Hypothalamus (tissue), 51 donors: Measurements from ENCODE around the gene FBLN1.
A peak's percentile ranks its signal among the peaks of the same experiment; 100 is the strongest.
"Not testable (repeated sequence)": the region's sequence is repeated elsewhere in the genome, so short reads cannot be mapped to it uniquely, and the experiment has no call there.

ENCODE experiments used
- DNase-seq, 51 donors: peaks; one replicate each; lab custom pipeline; 2025; lab: John Stamatoyannopoulos, UW

FBLN1 gene

GRCh38 chr22:45502215-45503049, at the start of gene FBLN1:
TSS of gene FBLN1 (plus strand) at chr22:45502883. CDS start at chr22:45502986, 103 bp downstream.
- DNase-seq = peak in 3 of 51 donors; percentile 28 to 39 (median 39)

- no peak for DNase-seq
Measured at GRCh38 chr22:45453764-45454163, 48.9 kb upstream of the FBLN1 start.

GRCh38 chr22:45454275-45454674, 48.4 kb upstream of the FBLN1 start:
- DNase-seq = no peak

- DNase-seq = no peak
Measured at GRCh38 chr22:45455212-45455611, 47.5 kb upstream of the FBLN1 start.

GRCh38 chr22:45455621-45456020, 47.1 kb upstream of the FBLN1 start:
- DNase-seq = no peak

GRCh38 chr22:45456811-45457210, 45.9 kb upstream of the FBLN1 start:
- no peak for DNase-seq

- no peak for DNase-seq
Measured at GRCh38 chr22:45458532-45458931, 44.2 kb upstream of the FBLN1 start.

- no peak for DNase-seq
Measured at GRCh38 chr22:45459235-45459634, 43.4 kb upstream of the FBLN1 start.

GRCh38 chr22:45460288-45461109, 42.2 kb upstream of the FBLN1 start:
- no peak for DNase-seq

- DNase-seq = no peak
Measured at GRCh38 chr22:45462034-45462655, 40.5 kb upstream of the FBLN1 start.

GRCh38 chr22:45463691-45464090, 39.0 kb upstream of the FBLN1 start:
- not testable (repeated sequence) for DNase-seq

GRCh38 chr22:45465633-45466032, 37.0 kb upstream of the FBLN1 start:
- DNase-seq = no peak

GRCh38 chr22:45468872-45469271, 33.8 kb upstream of the FBLN1 start:
- DNase-seq = peak in 1 of 51 donors; percentile 8

GRCh38 chr22:45469281-45470073, 33.2 kb upstream of the FBLN1 start:
- DNase-seq = peak in 1 of 51 donors; percentile 10

GRCh38 chr22:45470871-45471270, 31.8 kb upstream of the FBLN1 start:
- DNase-seq = no peak

GRCh38 chr22:45472426-45472825, 30.3 kb upstream of the FBLN1 start:
- DNase-seq = no peak

GRCh38 chr22:45473626-45474237, 29.0 kb upstream of the FBLN1 start:
- no peak for DNase-seq

GRCh38 chr22:45475063-45475747, 27.5 kb upstream of the FBLN1 start:
- DNase-seq = no peak

- DNase-seq = no peak
Measured at GRCh38 chr22:45475851-45476514, 26.7 kb upstream of the FBLN1 start.
